ENCODE results near the gene GLRA2.

The GLRA2 gene

DNA sequence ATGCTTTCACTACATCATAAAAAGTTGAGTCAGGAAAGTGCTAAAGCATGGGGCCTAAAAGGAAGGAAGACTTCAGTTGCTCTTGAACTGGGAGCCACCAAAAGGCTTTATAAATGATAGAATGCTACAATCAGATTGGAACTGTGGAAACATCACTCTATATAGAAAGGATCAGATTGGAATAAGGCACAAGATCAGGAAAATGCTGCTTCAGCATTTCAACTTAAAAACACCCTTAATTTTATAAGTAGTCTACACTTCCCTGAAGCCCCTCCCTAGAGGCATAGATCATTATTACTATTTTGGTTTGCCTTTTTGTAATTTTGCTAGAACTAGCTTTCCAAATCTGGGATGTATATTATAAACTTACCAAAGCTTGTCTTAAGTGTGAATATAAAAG lies 172.8 kb downstream of the GLRA2 start:
- DNase-seq, result no peak

DNA sequence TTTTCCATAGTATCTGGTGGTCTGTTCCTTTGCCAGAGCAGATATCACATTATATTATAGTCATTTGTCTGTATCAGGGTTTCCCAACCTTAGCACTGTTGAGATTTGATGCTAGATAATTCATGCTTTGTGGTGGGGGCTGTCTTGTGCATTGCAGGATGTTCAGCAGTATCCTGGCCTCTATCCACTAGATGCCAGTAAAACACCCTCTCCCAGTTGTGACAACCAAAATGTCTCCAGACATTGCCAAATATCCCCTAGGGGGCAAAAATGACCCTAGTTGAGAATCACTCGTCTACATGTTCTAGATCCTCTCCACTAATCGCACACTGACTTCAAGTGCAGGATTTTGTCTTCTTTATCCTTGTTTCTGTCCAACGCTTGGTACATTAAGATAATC lies 182.8 kb downstream of the GLRA2 start:
- peak; percentile 22 for DNase-seq

DNA sequence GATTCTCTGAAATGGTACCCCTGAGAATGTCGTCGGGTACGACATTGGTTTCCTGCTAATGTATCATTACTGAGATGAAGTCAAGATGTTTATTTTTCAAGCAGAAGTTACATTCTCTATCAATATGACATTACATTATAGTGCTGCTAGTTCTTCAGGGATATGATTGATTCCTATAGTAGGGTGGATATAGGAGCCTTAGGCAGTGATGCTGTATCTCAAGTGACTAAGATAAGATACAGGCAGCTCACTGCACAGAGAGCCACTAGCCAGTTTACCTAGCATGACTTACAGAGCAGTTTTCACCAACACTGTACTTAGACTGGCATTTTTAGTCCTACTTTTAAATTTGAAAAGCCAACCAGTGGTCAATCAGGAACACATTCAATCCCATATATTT lies 188.6 kb downstream of the GLRA2 start:
- DNase-seq, result no peak

DNA sequence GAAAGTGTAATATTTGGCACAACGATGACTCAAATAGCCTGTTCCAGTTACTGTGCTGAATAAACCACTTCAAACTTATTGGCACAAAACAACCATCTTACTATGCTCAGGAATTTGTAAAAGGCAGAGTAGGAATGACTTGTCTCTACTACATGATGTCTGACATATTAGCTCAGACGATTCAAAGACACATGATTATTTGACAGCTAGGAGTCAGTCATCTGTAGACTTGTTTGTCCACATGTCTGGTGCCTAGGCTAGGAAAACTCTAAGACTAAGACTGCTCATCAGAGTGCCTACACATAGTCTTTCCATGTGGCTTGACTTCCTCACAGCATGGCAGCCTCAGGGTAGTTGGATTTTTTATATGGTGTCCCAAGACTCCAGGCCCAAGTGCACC lies 189.1 kb downstream of the GLRA2 start:
- no peak for DNase-seq

DNA sequence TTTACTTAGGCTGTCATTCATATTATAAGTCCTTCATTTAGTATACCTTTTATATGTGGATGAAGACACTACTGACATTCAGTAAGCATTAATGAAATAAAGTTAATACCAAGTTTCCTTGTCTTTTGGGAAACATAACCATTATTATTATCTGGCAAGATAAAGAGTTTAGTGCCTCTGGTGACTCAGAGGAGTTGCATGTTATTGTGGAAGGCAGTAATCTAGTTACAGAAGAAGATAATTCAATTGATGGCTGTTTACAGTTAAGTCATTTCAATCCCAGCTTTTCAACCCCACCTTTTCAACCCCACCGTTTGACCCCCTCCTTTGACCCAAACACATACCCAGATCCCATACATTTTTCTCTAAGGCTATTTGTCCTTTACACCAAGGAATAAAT lies 199.7 kb downstream of the GLRA2 start:
- DNase-seq, result no peak

DNA sequence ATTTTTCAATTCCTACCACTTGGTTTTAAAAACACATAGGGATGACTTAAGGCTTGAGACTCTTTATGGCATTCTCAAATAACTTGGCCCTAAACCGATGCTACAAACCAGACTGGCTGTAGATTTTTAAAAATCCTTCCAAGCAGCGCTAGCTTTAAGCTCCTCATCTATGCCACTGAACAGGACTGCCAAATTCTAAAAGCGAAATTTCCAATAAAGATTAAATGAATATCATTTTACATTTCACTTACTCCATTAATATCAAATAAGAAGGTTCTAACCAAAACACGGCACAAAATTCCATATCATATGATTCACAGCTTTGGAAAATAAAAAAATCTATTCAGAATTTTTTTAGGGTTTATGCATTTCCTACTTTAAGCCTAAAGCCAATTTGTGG lies 209.3 kb downstream of the GLRA2 start:
- peak; percentile 69 for DNase-seq

DNA sequence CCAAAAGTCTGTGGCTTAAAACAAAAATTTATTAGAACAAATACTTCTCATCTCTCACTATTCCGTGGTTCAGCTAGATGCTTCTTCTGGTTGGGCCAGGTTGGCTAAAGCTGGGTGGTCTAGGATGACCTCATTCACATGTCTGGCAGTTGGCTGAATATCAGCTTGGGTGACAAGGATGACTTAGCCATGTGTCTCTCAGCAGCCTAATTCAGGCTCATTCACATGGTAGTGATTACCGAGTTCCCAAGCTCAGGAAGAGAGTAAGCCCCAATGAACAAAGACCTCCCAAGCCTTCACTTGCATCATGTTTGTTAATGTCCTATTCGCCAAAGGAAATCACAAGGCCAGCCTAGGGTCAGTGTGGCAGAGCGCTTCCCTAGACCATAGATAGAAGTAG lies 224.1 kb downstream of the GLRA2 start:
- peak; percentile 61 for DNase-seq

DNA sequence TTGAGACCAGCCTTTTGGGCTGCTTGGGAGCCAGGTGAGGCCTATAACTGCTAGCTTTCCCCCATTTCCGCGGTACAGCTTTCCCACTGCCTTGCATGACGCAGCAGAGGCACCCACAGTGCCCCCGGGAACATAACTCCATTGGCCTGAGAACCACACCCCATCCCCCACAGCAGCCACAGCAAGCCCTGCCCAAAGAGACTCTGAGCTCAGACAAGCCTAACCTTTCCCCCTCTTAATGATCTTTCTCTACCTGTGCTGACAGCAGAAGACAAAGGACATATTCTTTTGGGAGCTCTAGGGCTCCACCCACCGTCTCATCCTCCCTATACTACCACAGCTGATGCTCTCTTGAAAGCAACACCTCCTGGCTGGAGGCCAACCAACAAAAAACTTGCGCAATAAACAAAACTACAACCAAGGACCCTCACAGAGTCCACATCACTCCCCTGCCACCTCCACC lies 228.7 kb downstream of the GLRA2 start:
- no peak for DNase-seq

DNA sequence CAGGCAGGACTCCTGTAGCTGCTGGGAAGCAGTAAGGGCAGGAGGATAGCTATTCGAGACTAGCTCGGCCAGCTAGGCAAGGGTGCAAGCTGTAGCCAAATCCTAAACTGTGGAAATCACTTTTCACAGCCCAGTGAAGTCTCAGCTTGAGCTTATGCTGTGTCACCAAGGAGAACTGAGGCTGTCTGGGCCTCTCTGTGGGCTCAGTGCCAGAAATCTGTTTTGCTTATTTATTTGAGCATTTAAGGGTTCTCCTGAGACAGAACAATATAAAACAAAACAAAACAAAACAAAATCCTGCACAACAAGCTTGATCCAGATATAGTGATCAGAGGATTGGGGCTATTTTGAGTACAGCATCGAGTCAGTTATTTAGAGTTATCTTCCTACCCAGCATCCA lies 246.1 kb downstream of the GLRA2 start:
- no peak for DNase-seq

DNA sequence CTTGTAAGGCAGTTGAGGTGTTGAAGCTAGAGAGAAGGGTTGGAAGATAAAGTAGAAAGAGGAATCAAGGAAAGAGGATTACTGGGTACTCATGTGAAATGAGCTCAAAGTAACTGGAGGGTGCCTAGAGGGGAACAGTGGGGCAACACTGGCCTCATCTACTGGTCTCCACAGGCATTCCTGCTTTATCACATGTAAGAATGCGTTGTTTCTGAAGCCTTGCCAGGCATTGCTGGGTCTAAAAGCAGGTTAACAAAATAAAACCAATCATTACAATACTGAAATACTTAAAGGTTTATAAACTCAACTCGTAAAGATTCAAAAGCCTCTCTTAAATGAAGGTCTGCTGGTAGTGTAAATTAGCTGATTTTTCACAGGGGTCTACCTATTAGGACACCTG lies 247.6 kb downstream of the GLRA2 start:
- DNase-seq, result peak; percentile 60

DNA sequence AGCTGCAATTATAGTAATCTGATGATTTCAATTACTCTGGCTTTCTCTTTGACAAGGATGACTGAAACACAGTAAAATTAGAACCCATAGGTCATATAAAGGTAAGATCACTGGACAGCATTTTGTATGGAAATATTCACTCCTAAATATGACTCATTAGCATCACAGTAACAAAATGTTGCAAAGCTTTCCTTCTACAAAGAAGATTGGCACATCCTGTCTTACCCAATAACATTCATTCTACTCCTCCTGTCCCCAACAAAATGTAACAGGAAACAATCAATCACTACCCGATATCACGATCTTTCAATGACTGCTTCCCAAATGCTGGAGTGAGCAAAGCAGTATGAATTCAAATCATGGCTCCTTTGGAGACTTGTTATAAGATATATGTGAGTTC lies 248.2 kb downstream of the GLRA2 start:
- peak; percentile 56 for DNase-seq

DNA sequence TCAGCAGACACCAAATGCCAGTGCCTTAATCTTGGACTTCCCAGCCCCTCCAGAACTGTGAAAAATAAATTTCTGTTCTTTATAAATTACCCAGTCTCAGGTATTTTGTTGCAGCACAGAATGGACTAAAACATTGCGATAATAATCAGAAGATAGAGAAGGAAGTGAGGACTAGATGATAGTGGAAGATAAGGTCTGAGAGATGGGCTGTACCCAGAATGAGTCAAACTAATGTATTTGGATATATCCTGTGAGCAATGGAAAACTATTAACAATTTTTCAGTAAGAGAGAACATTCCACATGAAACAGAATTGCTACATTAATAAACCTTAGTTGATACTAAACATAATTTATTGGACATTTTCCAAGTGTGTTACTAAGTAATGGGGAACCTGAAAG lies 250.2 kb downstream of the GLRA2 start:
- no peak for DNase-seq

All from fibroblast of skin of back (primary cell).